HCT116 (cell line): ENCODE measurements around the gene ALCAM. TPM values are rescaled to one million over a fixed set of nuclear protein-coding genes. Genes with fewer than 3 reads are reported as not detected.

ENCODE experiments used
- ATAC-seq: fragments of 200-7000 bp; cut with Tn5 transposase; 2 replicates; pipeline ENCODE4 v1.9.1; 2020; ENCODE audit warnings: mild to moderate bottlenecking, moderate library complexity
- BruUV-seq: library from RNA; stranded (reverse); fragments of 400-500 nt; replicated peaks from 2 replicates; lab custom pipeline; 2021; lab: Mats Ljungman, UMichigan
- CTCF ChIA-PET: fragments of 300-600 bp; sonication (Branson Sonifier 250); formaldehyde crosslinking; loops from one replicate; lab custom pipeline; 2021; ENCODE audit warnings: antibody characterized with exemption; lab: Charles Lee
- POLR2A ChIA-PET: fragments of 300-600, 350-600 bp; sonication (Branson Sonifier 250); formaldehyde crosslinking; loops from one replicate; lab custom pipeline; 2021; ENCODE audit warnings: antibody characterized with exemption; lab: Charles Lee
- RAD21 ChIA-PET, 2 experiments: fragments of 300-600 bp; sonication (Branson Sonifier 250); formaldehyde crosslinking; loops; one replicate each; lab custom pipeline; 2023; ENCODE audit warnings: low total read pairs in 2 of 2; ENCODE audit not compliant: uncharacterized antibody in 2 of 2, unreplicated experiment in 2 of 2, low non-redundant PET in 1 of 2; lab: Charles Lee
- DNase-seq: peaks from one replicate; pipeline ENCODE4 v3.0.0-alpha.2; 2010; ENCODE audit warnings: low read depth, low spot score
- H2AFZ ChIP-seq: fragments of 200-600 bp; shearing (Covaris generic), sonication (generic); 2 replicates; pipeline ENCODE4 v1.6.1; 2017; ENCODE audit warnings: low read depth, mixed run types, mixed read lengths, antibody characterized with exemption, low read length; ENCODE audit not compliant: poor library complexity, severe bottlenecking
- H3K27ac ChIP-seq: 2 replicates; pipeline ENCODE4 v1.5.1; 2012; ENCODE audit warnings: low read depth, low read length
- H3K27me3 ChIP-seq: fragments of 200-600 bp; sonication (generic); 2 replicates; pipeline ENCODE4 v1.6.1; 2016; ENCODE audit warnings: mixed run types, low read length, mixed read lengths; ENCODE audit not compliant: insufficient read depth
- H3K36me3 ChIP-seq, 2 experiments: fragments of 200-500 bp in 1 of 2; fragments of 200-600 bp in 1 of 2; sonication (Bioruptor generic) in 1 of 2; sonication (generic) in 1 of 2; 2 replicates each; pipeline versions ENCODE4 v1.5.1 to v1.6.1; 2014 to 2016; ENCODE audit warnings: low read length in 2 of 2, inconsistent platforms in 1 of 2, mixed read lengths in 1 of 2, mixed run types in 1 of 2; ENCODE audit not compliant: insufficient read depth in 2 of 2, control insufficient read depth in 1 of 2
- H3K4me1 ChIP-seq, 2 experiments: fragments of 200-600 bp in 1 of 2; sonication (generic) in 1 of 2; 2 replicates each; pipeline versions ENCODE4 v1.5.1 to v1.6.1; 2012 to 2017; ENCODE audit warnings: low read length in 2 of 2, inconsistent platforms in 1 of 2, mild to moderate bottlenecking in 1 of 2, mixed read lengths in 1 of 2, mixed run types in 1 of 2, moderate library complexity in 1 of 2; ENCODE audit not compliant: insufficient read depth in 2 of 2, control insufficient read depth in 1 of 2
- H3K4me2 ChIP-seq: fragments of 200-600 bp; sonication (generic); 2 replicates; pipeline ENCODE4 v1.6.1; 2017; ENCODE audit warnings: mixed run types, low read length, mixed read lengths
- H3K4me3 ChIP-seq, 2 experiments: fragments of 200-600 bp in 1 of 2; sonication (generic) in 1 of 2; replicated peaks in 1 of 2; 2 replicates each; pipeline ENCODE4 v1.5.1; 2011 to 2016; ENCODE audit warnings: low read length in 2 of 2, control low read depth in 1 of 2, low read depth in 1 of 2, mild to moderate bottlenecking in 1 of 2, mixed read lengths in 1 of 2, mixed run types in 1 of 2
- H3K79me2 ChIP-seq: fragments of 200-600 bp; sonication (generic); 2 replicates; pipeline ENCODE4 v1.6.1; 2017; ENCODE audit warnings: mild to moderate bottlenecking, mixed run types, low read length, moderate library complexity, mixed read lengths; ENCODE audit not compliant: insufficient read depth
- H3K9ac ChIP-seq: fragments of 200-600 bp; sonication (generic); 2 replicates; pipeline ENCODE4 v1.6.1; 2016; ENCODE audit warnings: low read length, mixed read lengths
- H3K9me2 ChIP-seq: fragments of 200-600 bp; sonication (generic), shearing (Covaris generic); 2 replicates; pipeline ENCODE4 v1.6.1; 2017; ENCODE audit warnings: mixed run types, mild to moderate bottlenecking, moderate library complexity; ENCODE audit not compliant: insufficient read depth
- H3K9me3 ChIP-seq, 2 experiments: fragments of 200-500 bp in 1 of 2; fragments of 200-600 bp in 1 of 2; sonication (Bioruptor generic) in 1 of 2; sonication (generic) in 1 of 2; 2 replicates each; pipeline ENCODE4 v1.6.1; 2014 to 2017; ENCODE audit warnings: low read length in 2 of 2, mixed read lengths in 2 of 2, inconsistent platforms in 1 of 2, low read depth in 1 of 2, mild to moderate bottlenecking in 1 of 2, mixed run types in 1 of 2, moderate library complexity in 1 of 2; ENCODE audit not compliant: control insufficient read depth in 1 of 2, insufficient read depth in 1 of 2
- H4K20me1 ChIP-seq: fragments of 200-600 bp; sonication (generic), shearing (Covaris generic); 2 replicates; pipeline ENCODE4 v1.6.1; 2017; ENCODE audit warnings: mixed run types, mild to moderate bottlenecking, moderate library complexity; ENCODE audit not compliant: insufficient read depth
- CBX3 ChIP-seq: IDR thresholded peaks from 2 replicates; pipeline ENCODE4 v1.6.1; 2012; ENCODE audit warnings: low read depth
- CEBPB ChIP-seq: IDR thresholded peaks from 2 replicates; pipeline ENCODE4 v1.6.1; 2012; ENCODE audit warnings: low read depth
- CTCF ChIP-seq, 3 experiments: fragments of 200-600 bp in 1 of 3; sonication (generic) in 1 of 3; IDR thresholded peaks in 2 of 3; conservative IDR thresholded peaks in 1 of 3; 2 replicates each; pipeline ENCODE4 v1.5.1; 2012 to 2017; ENCODE audit warnings: low read depth in 2 of 3, low read length in 2 of 3, antibody characterized with exemption in 1 of 3, borderline replicate concordance in 1 of 3, control low read depth in 1 of 3, mild to moderate bottlenecking in 1 of 3, mixed read lengths in 1 of 3, mixed run types in 1 of 3, moderate library complexity in 1 of 3; ENCODE audit not compliant: insufficient read depth in 1 of 3
- EGR1 ChIP-seq: IDR thresholded peaks from 2 replicates; pipeline ENCODE4 v1.6.1; 2012; ENCODE audit warnings: low read depth
- ELF1 ChIP-seq: IDR thresholded peaks from 2 replicates; pipeline ENCODE4 v1.6.1; 2012; ENCODE audit warnings: low read depth, borderline replicate concordance
- EZH2 ChIP-seq: fragments of 200-600 bp; sonication (generic); IDR thresholded peaks from 2 replicates; pipeline ENCODE4 v1.6.1; 2017; ENCODE audit warnings: antibody characterized with exemption, mixed run types
- EZH2phosphoT487 ChIP-seq: fragments of 200-600 bp; IDR thresholded peaks from 2 replicates; pipeline ENCODE4 v1.6.1; 2018; ENCODE audit warnings: antibody characterized with exemption, borderline replicate concordance
- FOSL1 ChIP-seq: IDR thresholded peaks from 2 replicates; pipeline ENCODE4 v1.6.1; 2012; ENCODE audit warnings: low read depth
- POLR2A ChIP-seq: IDR thresholded peaks from 2 replicates; pipeline ENCODE4 v1.7.0; 2011; ENCODE audit warnings: borderline replicate concordance; ENCODE audit not compliant: insufficient read depth, insufficient read length; ENCODE audit errors: extremely low read depth
- POLR2AphosphoS5 ChIP-seq: IDR thresholded peaks from 2 replicates; pipeline ENCODE4 v1.6.1; 2011; ENCODE audit warnings: mild to moderate bottlenecking, low read depth, low read length, moderate library complexity
- SIN3A ChIP-seq: IDR thresholded peaks from 2 replicates; pipeline ENCODE4 v1.6.1; 2012; ENCODE audit warnings: low read depth
- TCF7L2 ChIP-seq: IDR thresholded peaks from 2 replicates; pipeline ENCODE4 v1.7.0; 2011; ENCODE audit warnings: borderline replicate concordance, inconsistent platforms; ENCODE audit not compliant: insufficient read depth, insufficient read length; ENCODE audit errors: extremely low read depth
- intact Hi-C: fragments of 100-400 bp; cut with micrococcal nuclease; formaldehyde crosslinking; loops from 2 replicates; pipeline ENCODE4 v1.10.0; 2022
- total RNA-seq: library from RNA; stranded (reverse); gene quantifications from one replicate; pipeline ENCODE4 v1.2.1, GENCODE V29; 2021; ENCODE audit not compliant: unreplicated experiment
- TF ChIP-seq, protein P1 (sequence below): IDR thresholded peaks from 2 replicates; pipeline ENCODE4 v1.6.1; 2011; ENCODE audit warnings: mild to moderate bottlenecking, low read length, moderate library complexity; ENCODE audit not compliant: insufficient replicate concordance; ENCODE audit errors: extremely low read depth
- TF ChIP-seq, protein P2 (sequence below): IDR thresholded peaks from 2 replicates; pipeline ENCODE4 v1.6.1; 2012; ENCODE audit warnings: low read depth

ALCAM gene
- total RNA-seq, 1 experiment from 2014 or later: 56.7 TPM

GRCh38 chr3:105622169-105622568 is 255.5 kb downstream of the ALCAM start:
- Histone ChIP-seq H3K4me3 (no peak overlapping the region), H3K9me2 (0 out of 2 replicates have a peak, but pooled peaks cover 3% of the 10 kb centered on the region), H3K9ac (no peak overlapping the region), H4K20me1 (no peaks in the 10 kb centered on the region), H3K9me3 (no peaks in the 10 kb centered on the region), H3K27me3 (no peaks in the 10 kb centered on the region), H3K79me2 (no peaks in the 10 kb centered on the region), H3K36me3 (no peaks in the 10 kb centered on the region), H3K27ac (no peak overlapping the region), H2AFZ (no peak overlapping the region), H3K4me1 (no peaks in the 10 kb centered on the region), H3K4me2 (no peak overlapping the region)
- no peak for TF ChIP-seq SIN3A
- no peak for TF ChIP-seq EZH2phosphoT487
- TF ChIP-seq, protein P1, sequence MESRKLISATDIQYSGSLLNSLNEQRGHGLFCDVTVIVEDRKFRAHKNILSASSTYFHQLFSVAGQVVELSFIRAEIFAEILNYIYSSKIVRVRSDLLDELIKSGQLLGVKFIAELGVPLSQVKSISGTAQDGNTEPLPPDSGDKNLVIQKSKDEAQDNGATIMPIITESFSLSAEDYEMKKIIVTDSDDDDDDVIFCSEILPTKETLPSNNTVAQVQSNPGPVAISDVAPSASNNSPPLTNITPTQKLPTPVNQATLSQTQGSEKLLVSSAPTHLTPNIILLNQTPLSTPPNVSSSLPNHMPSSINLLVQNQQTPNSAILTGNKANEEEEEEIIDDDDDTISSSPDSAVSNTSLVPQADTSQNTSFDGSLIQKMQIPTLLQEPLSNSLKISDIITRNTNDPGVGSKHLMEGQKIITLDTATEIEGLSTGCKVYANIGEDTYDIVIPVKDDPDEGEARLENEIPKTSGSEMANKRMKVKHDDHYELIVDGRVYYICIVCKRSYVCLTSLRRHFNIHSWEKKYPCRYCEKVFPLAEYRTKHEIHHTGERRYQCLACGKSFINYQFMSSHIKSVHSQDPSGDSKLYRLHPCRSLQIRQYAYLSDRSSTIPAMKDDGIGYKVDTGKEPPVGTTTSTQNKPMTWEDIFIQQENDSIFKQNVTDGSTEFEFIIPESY: no peak
- TF ChIP-seq FOSL1: no peak
- no peak for TF ChIP-seq ELF1
- no peak for TF ChIP-seq CTCF (IDR thresholded peaks at IDR 0.05 in 2 of 3, conservative IDR thresholded peaks at IDR 0.05 in 1 of 3; ENCODE audit: borderline replicate concordance in 1 of 3, insufficient read depth in 1 of 3, low read depth in 2 of 3, low read length in 2 of 3)
- no peak for TF ChIP-seq CEBPB
- no peak for TF ChIP-seq POLR2AphosphoS5
- TF ChIP-seq EGR1: no peak
- no peak for TF ChIP-seq TCF7L2
- TF ChIP-seq, protein P2, sequence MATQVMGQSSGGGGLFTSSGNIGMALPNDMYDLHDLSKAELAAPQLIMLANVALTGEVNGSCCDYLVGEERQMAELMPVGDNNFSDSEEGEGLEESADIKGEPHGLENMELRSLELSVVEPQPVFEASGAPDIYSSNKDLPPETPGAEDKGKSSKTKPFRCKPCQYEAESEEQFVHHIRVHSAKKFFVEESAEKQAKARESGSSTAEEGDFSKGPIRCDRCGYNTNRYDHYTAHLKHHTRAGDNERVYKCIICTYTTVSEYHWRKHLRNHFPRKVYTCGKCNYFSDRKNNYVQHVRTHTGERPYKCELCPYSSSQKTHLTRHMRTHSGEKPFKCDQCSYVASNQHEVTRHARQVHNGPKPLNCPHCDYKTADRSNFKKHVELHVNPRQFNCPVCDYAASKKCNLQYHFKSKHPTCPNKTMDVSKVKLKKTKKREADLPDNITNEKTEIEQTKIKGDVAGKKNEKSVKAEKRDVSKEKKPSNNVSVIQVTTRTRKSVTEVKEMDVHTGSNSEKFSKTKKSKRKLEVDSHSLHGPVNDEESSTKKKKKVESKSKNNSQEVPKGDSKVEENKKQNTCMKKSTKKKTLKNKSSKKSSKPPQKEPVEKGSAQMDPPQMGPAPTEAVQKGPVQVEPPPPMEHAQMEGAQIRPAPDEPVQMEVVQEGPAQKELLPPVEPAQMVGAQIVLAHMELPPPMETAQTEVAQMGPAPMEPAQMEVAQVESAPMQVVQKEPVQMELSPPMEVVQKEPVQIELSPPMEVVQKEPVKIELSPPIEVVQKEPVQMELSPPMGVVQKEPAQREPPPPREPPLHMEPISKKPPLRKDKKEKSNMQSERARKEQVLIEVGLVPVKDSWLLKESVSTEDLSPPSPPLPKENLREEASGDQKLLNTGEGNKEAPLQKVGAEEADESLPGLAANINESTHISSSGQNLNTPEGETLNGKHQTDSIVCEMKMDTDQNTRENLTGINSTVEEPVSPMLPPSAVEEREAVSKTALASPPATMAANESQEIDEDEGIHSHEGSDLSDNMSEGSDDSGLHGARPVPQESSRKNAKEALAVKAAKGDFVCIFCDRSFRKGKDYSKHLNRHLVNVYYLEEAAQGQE: no peak
- TF ChIP-seq POLR2A: no peak
- TF ChIP-seq EZH2: no peak
- TF ChIP-seq CBX3: no peak
- POLR2A ChIA-PET: no interaction called here
- intact Hi-C loops: no loop called here
- RAD21 ChIA-PET: no interaction called here
- no TSS peak for BruUV-seq
- no peak for ATAC-seq
- CTCF ChIA-PET: no interaction called here
- no peak for DNase-seq
